Liver (tissue), 9 donors: ENCODE measurements around the gene MCTP1. TPM values are rescaled to one million over a fixed set of nuclear protein-coding genes. Genes with fewer than 3 reads are reported as not detected.

Source experiments
- DNase-seq: peaks from one replicate; pipeline ENCODE4 v3.0.0-alpha.2; 2017; ENCODE audit warnings: low spot score
- H3K27ac ChIP-seq, 2 donors: one replicate each; pipeline ENCODE4 v1.7.0; 2013; ENCODE audit warnings: inconsistent platforms in 2 of 2, low read length in 2 of 2, control low read depth in 1 of 2, low read depth in 1 of 2, mild to moderate bottlenecking in 1 of 2
- H3K27me3 ChIP-seq, 4 donors: one replicate each; pipeline versions ENCODE4 v1.6.1 to v1.7.0; 2013; ENCODE audit warnings: low read length in 3 of 4, inconsistent platforms in 1 of 4, mild to moderate bottlenecking in 1 of 4, moderate library complexity in 1 of 4; ENCODE audit not compliant: control insufficient read depth in 4 of 4, insufficient read depth in 4 of 4
- H3K36me3 ChIP-seq, 4 donors: one replicate each; pipeline versions ENCODE4 v1.6.1 to v1.7.0; 2013; ENCODE audit warnings: low read length in 3 of 4, mild to moderate bottlenecking in 3 of 4, low read depth in 1 of 4, moderate library complexity in 1 of 4; ENCODE audit not compliant: control insufficient read depth in 4 of 4, insufficient read depth in 3 of 4
- H3K4me1 ChIP-seq, 4 donors: one replicate each; pipeline versions ENCODE4 v1.6.1 to v1.7.0; 2013; ENCODE audit warnings: low read length in 3 of 4, mild to moderate bottlenecking in 3 of 4, moderate library complexity in 1 of 4; ENCODE audit not compliant: control insufficient read depth in 4 of 4, insufficient read depth in 4 of 4
- H3K4me3 ChIP-seq, 3 donors: one replicate each; pipeline versions ENCODE4 v1.6.1 to v1.7.0; 2013; ENCODE audit warnings: low read length in 3 of 3, control low read depth in 1 of 3, low read depth in 1 of 3, mild to moderate bottlenecking in 1 of 3
- H3K9ac ChIP-seq, 2 donors: one replicate each; pipeline ENCODE4 v1.7.0; 2013; ENCODE audit warnings: low read length in 2 of 2, mild to moderate bottlenecking in 2 of 2, moderate library complexity in 2 of 2, control low read depth in 1 of 2, low read depth in 1 of 2
- H3K9me3 ChIP-seq, 4 donors: one replicate each; pipeline versions ENCODE4 v1.6.1 to v1.7.0; 2013; ENCODE audit warnings: low read length in 3 of 4; ENCODE audit not compliant: control insufficient read depth in 4 of 4
- EGR1 ChIP-seq, 2 donors: IDR thresholded peaks; 2 replicates each; pipeline ENCODE4 v1.6.1; 2016 to 2018; ENCODE audit warnings: antibody characterized with exemption in 2 of 2, low read depth in 2 of 2
- GABPA ChIP-seq, 2 donors: IDR thresholded peaks in 1 of 2; conservative IDR thresholded peaks in 1 of 2; 2 replicates each; pipeline ENCODE4 v1.6.1; 2016; ENCODE audit warnings: antibody characterized with exemption in 2 of 2, mild to moderate bottlenecking in 1 of 2, moderate library complexity in 1 of 2
- HNF4A ChIP-seq, 2 donors: conservative IDR thresholded peaks; 2 replicates each; pipeline ENCODE4 v1.6.1; 2016; ENCODE audit warnings: antibody characterized with exemption in 2 of 2, mild to moderate bottlenecking in 2 of 2
- HNF4G ChIP-seq: IDR thresholded peaks from 2 replicates; pipeline ENCODE4 v1.6.1; 2016; ENCODE audit warnings: antibody characterized with exemption
- JUND ChIP-seq, 2 donors: IDR thresholded peaks; 2 replicates each; pipeline ENCODE4 v1.6.1; 2016; ENCODE audit warnings: antibody characterized with exemption in 2 of 2
- RAD21 ChIP-seq, 2 donors: IDR thresholded peaks; 2 replicates each; pipeline ENCODE4 v1.6.1; 2016; ENCODE audit warnings: antibody characterized with exemption in 2 of 2, mild to moderate bottlenecking in 2 of 2
- RXRA ChIP-seq, 2 donors: IDR thresholded peaks; 2 replicates each; pipeline ENCODE4 v1.6.1; 2017 to 2018; ENCODE audit warnings: antibody characterized with exemption in 2 of 2, mild to moderate bottlenecking in 1 of 2
- SP1 ChIP-seq: IDR thresholded peaks from 2 replicates; pipeline ENCODE4 v1.6.1; 2018; ENCODE audit warnings: antibody characterized with exemption, mild to moderate bottlenecking
- YY1 ChIP-seq: IDR thresholded peaks from 2 replicates; pipeline ENCODE4 v1.6.1; 2016; ENCODE audit warnings: antibody characterized with exemption, mild to moderate bottlenecking
- WGBS: extraction: QIAGEN DNeasy Blood & Tissue Kit; methylation state at CpG from one replicate; pipeline ENCODE4 v1.1.7; 2013; 5-methylcytosine and 5-hydroxymethylcytosine counted together
- polyA plus RNA-seq, 2 donors: library from polyadenylated mRNA; stranded (reverse) in 1 of 2; unstranded in 1 of 2; fragments of 200-250 nt in 1 of 2; fragments of >200 nt in 1 of 2; fragmentation: Nextera tagmentation in 1 of 2; extraction: Ambion mirVana in 1 of 2; gene quantifications; one replicate each; pipeline versions ENCODE4 v1.2.1 to v1.2.3, GENCODE V29; 2013 to 2015
- total RNA-seq, 2 donors: library from RNA; depleted of rRNA; stranded (reverse); fragments of >200 nt; gene quantifications; one replicate each; pipeline ENCODE4 v1.2.3, GENCODE V29; 2014
- TF ChIP-seq, protein P1 (sequence below): fragments of 150-350 bp; IDR thresholded peaks from 2 replicates; pipeline ENCODE4 v1.5.1; 2017; ENCODE audit warnings: improper control_type of control experiment, low read depth, low read length; ENCODE audit not compliant: missing input control
- TF ChIP-seq, protein P2 (sequence below): IDR thresholded peaks from 2 replicates; pipeline ENCODE4 v1.6.1; 2016; ENCODE audit warnings: antibody characterized with exemption
- TF ChIP-seq, protein P3 (sequence below): IDR thresholded peaks from 2 replicates; pipeline ENCODE4 v1.6.1; 2016; ENCODE audit warnings: antibody characterized with exemption, mild to moderate bottlenecking
- TF ChIP-seq, protein P4 (sequence below): IDR thresholded peaks from 2 replicates; pipeline ENCODE4 v1.6.1; 2016; ENCODE audit warnings: antibody characterized with exemption
- donor health status: healthy.
- donor health status: healthy.
- donor health status: healthy.
- donor health status: healthy.
- donor health status: healthy.

MCTP1 gene
- total and polyA plus RNA-seq, 4 donors: 0.67 to 7.6 (median 4.3) TPM

DNA sequence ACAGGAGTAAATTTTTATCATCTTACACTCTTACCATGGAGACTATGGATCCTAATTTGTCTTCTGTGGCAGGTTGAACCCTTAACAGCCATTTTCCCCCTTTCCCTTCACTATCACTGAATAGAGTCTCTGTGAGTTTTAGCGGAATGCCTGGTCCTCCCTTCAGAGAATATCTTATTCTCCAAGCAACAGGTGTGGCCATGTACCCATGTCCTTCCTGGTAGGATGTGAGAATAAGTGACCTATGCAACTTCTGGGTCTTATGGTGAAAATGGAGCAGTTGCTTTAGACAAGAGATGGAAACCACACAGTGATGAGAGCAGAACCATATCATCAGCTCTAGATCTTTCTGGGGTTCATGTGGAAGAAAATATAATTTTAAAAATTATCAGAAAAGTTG lies 312.6 kb downstream of the MCTP1 start:
- TF ChIP-seq, protein P1, sequence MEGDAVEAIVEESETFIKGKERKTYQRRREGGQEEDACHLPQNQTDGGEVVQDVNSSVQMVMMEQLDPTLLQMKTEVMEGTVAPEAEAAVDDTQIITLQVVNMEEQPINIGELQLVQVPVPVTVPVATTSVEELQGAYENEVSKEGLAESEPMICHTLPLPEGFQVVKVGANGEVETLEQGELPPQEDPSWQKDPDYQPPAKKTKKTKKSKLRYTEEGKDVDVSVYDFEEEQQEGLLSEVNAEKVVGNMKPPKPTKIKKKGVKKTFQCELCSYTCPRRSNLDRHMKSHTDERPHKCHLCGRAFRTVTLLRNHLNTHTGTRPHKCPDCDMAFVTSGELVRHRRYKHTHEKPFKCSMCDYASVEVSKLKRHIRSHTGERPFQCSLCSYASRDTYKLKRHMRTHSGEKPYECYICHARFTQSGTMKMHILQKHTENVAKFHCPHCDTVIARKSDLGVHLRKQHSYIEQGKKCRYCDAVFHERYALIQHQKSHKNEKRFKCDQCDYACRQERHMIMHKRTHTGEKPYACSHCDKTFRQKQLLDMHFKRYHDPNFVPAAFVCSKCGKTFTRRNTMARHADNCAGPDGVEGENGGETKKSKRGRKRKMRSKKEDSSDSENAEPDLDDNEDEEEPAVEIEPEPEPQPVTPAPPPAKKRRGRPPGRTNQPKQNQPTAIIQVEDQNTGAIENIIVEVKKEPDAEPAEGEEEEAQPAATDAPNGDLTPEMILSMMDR: no peak
- TF ChIP-seq, protein P2, sequence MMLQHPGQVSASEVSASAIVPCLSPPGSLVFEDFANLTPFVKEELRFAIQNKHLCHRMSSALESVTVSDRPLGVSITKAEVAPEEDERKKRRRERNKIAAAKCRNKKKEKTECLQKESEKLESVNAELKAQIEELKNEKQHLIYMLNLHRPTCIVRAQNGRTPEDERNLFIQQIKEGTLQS: no peak
- TF ChIP-seq RXRA (IDR thresholded peaks at IDR 0.05): no peak
- TF ChIP-seq, protein P3, sequence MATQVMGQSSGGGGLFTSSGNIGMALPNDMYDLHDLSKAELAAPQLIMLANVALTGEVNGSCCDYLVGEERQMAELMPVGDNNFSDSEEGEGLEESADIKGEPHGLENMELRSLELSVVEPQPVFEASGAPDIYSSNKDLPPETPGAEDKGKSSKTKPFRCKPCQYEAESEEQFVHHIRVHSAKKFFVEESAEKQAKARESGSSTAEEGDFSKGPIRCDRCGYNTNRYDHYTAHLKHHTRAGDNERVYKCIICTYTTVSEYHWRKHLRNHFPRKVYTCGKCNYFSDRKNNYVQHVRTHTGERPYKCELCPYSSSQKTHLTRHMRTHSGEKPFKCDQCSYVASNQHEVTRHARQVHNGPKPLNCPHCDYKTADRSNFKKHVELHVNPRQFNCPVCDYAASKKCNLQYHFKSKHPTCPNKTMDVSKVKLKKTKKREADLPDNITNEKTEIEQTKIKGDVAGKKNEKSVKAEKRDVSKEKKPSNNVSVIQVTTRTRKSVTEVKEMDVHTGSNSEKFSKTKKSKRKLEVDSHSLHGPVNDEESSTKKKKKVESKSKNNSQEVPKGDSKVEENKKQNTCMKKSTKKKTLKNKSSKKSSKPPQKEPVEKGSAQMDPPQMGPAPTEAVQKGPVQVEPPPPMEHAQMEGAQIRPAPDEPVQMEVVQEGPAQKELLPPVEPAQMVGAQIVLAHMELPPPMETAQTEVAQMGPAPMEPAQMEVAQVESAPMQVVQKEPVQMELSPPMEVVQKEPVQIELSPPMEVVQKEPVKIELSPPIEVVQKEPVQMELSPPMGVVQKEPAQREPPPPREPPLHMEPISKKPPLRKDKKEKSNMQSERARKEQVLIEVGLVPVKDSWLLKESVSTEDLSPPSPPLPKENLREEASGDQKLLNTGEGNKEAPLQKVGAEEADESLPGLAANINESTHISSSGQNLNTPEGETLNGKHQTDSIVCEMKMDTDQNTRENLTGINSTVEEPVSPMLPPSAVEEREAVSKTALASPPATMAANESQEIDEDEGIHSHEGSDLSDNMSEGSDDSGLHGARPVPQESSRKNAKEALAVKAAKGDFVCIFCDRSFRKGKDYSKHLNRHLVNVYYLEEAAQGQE: no peak
- Histone ChIP-seq H3K27me3 (no peaks in the 10 kb centered on the region), H3K9me3 (peaks cover 0 to 4% (median 2%) of the 10 kb centered on the region in 4 donors), H3K4me1 (peaks cover 0 to 2% (median 0%) of the 10 kb centered on the region in 4 donors), H3K36me3 (no peaks in the 10 kb centered on the region), H3K9ac (no peak overlapping the region), H3K27ac (no peak overlapping the region), H3K4me3 (no peak overlapping the region)
- 84% methylated on average over 1 of the region's 1 CpG for WGBS
- DNase-seq: no peak

DNA sequence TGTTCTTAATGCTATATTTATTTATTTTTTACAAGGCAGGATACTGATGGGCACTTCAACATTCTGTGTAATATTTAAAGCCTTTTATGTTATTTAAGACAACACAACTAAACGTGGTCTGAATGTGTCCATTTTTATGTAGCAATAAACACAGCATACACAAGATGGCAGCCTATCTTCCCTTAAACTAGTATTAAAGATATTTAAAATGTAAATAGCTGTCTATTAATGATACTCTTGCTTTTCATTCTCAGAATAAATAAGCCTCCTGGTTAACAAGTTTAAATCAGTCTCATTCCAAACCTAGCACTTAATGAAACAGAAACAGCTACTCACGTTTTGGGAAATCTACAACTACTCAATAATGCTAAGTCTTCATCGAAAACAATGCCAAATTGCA lies 315.7 kb downstream of the MCTP1 start:
- H3K27ac ChIP-seq: no peak overlapping the region
- no peak overlapping the region for H3K9ac ChIP-seq
- WGBS: 49% methylated on average over 3 of the region's 3 CpGs
- no peaks in the 10 kb centered on the region for H3K27me3 ChIP-seq
- H3K36me3 ChIP-seq: no peaks in the 10 kb centered on the region
- TF ChIP-seq, protein P1: no peak
- TF ChIP-seq GABPA (IDR thresholded peaks at IDR 0.05 in 1 of 2, conservative IDR thresholded peaks at IDR 0.05 in 1 of 2) (no peak), JUND (IDR thresholded peaks at IDR 0.05) (no peak), EGR1 (IDR thresholded peaks at IDR 0.05; ENCODE audit: low read depth in 2 of 2) (no peak), HNF4G (no peak), SP1 (no peak), YY1 (no peak), HNF4A (conservative IDR thresholded peaks at IDR 0.05) (no peak), RAD21 (IDR thresholded peaks at IDR 0.05) (no peak)
- TF ChIP-seq, protein P4, sequence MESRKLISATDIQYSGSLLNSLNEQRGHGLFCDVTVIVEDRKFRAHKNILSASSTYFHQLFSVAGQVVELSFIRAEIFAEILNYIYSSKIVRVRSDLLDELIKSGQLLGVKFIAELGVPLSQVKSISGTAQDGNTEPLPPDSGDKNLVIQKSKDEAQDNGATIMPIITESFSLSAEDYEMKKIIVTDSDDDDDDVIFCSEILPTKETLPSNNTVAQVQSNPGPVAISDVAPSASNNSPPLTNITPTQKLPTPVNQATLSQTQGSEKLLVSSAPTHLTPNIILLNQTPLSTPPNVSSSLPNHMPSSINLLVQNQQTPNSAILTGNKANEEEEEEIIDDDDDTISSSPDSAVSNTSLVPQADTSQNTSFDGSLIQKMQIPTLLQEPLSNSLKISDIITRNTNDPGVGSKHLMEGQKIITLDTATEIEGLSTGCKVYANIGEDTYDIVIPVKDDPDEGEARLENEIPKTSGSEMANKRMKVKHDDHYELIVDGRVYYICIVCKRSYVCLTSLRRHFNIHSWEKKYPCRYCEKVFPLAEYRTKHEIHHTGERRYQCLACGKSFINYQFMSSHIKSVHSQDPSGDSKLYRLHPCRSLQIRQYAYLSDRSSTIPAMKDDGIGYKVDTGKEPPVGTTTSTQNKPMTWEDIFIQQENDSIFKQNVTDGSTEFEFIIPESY: no peak
- TF ChIP-seq, protein P2: no peak
- no peak overlapping the region for H3K4me3 ChIP-seq
- H3K4me1 ChIP-seq: peaks cover 0 to 2% (median 0%) of the 10 kb centered on the region in 4 donors
- no peaks in the 10 kb centered on the region for H3K9me3 ChIP-seq
- DNase-seq: no peak
